Measurements from ENCODE around the gene ATP6V0D1.

DNA sequence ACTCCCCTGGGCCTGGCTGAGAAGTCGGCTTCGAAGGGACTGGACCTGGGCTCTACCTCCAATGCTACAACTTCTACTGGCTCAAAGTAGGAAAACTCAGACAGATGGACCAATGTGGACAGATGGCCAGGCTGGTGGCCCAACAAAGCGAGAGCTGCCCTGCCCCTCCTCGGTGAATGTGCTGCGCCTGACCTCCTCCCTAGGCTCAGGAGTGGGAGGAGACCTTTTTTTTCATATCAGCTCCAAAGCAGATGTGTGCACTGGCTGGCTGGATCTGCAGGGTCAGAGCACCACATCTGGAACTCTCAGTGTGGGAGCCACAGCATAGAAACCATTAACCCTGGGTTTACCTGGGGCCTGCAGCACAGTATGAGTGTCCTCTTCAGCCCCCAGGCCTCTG lies 20.8 kb downstream of the ATP6V0D1 start:
- TF ChIP-seq CTCF (conservative IDR thresholded peaks at IDR 0.05; ENCODE audit: low read depth, low read length) (no peak), EZH2 (IDR thresholded peaks at IDR 0.05; ENCODE audit: low read length, unreplicated experiment) (no peak), EZH2phosphoT487 (IDR thresholded peaks at IDR 0.05; ENCODE audit: borderline replicate concordance, low read length) (no peak)

All from PC-3 (cell line).